HepG2 (cell line): ENCODE results near the gene TJP1. TPM values are rescaled to one million over a fixed set of nuclear protein-coding genes. Genes with fewer than 3 reads are reported as not detected.

Source experiments
- ATAC-seq: fragments of 200-7000 bp; cut with Tn5 transposase; 3 replicates; pipeline ENCODE4 v1.9.1; 2020; ENCODE audit warnings: mild to moderate bottlenecking, moderate library complexity
- BruUV-seq: library from RNA; stranded (reverse); fragments of 400-500 nt; replicated peaks from 2 replicates; lab custom pipeline; 2021; lab: Mats Ljungman, UMichigan
- CTCF ChIA-PET: fragments of 300-600 bp; formaldehyde crosslinking; extraction: SDS; loops from one replicate; lab custom pipeline; 2021; ENCODE audit warnings: low total read pairs, inconsistent platforms, low intra/inter-chr PET ratio; lab: Yijun Ruan, JAX
- POLR2A ChIA-PET: fragments of 350-600 bp; sonication (Branson Sonifier 250); formaldehyde crosslinking; loops from one replicate; lab custom pipeline; 2020; ENCODE audit warnings: antibody characterized with exemption, inconsistent platforms; lab: Yijun Ruan, JAX
- DNase-seq: peaks from one replicate; pipeline ENCODE4 v3.0.0-alpha.2; 2015; ENCODE audit warnings: low spot score
- FAIRE-seq: peaks from 3 replicates; lab custom pipeline; 2011; peaks lifted over from hg19 to GRCh38; lab: Jason Lieb, UNC
- H2AFZ ChIP-seq: one replicate; pipeline ENCODE4 v1.6.1; 2011; ENCODE audit warnings: low read length, inconsistent platforms
- H3K27ac ChIP-seq: fragments of 300-600 bp; 3 replicates; pipeline ENCODE4 v1.8.0; 2011; ENCODE audit warnings: mixed run types, mild to moderate bottlenecking, mixed read lengths, low read length, inconsistent platforms; ENCODE audit not compliant: insufficient read depth; ENCODE audit errors: extremely low read length
- H3K27me3 ChIP-seq, 2 experiments: fragments of 200-600 bp in 1 of 2; 2 replicates in 1 of 2; 3 replicates in 1 of 2; pipeline versions ENCODE4 v1.6.0 to v1.8.0; 2011; ENCODE audit warnings: low read length in 2 of 2, mild to moderate bottlenecking in 2 of 2, moderate library complexity in 2 of 2, inconsistent platforms in 1 of 2; ENCODE audit not compliant: insufficient read depth in 2 of 2, control insufficient read depth in 1 of 2
- H3K36me3 ChIP-seq, 2 experiments: fragments of 200-600 bp in 1 of 2; replicated peaks in 1 of 2; 2 replicates in 1 of 2; 3 replicates in 1 of 2; pipeline versions ENCODE4 v1.5.1 to v1.8.0; 2011; ENCODE audit warnings: low read length in 2 of 2, inconsistent platforms in 1 of 2; ENCODE audit not compliant: insufficient read depth in 2 of 2, control insufficient read depth in 1 of 2
- H3K4me1 ChIP-seq: 2 replicates; pipeline ENCODE4 v1.5.1; 2012; ENCODE audit warnings: low read length, inconsistent platforms; ENCODE audit not compliant: insufficient read depth
- H3K4me2 ChIP-seq: 2 replicates; pipeline ENCODE4 v1.6.0; 2011; ENCODE audit warnings: low read depth, low read length, inconsistent platforms
- H3K4me3 ChIP-seq, 3 experiments: fragments of 200-600 bp in 1 of 3; sonication (generic), shearing (Covaris generic) in 1 of 3; replicated peaks in 1 of 3; 2 replicates each; pipeline ENCODE4 v1.5.1; 2011 to 2016; ENCODE audit warnings: low read length in 3 of 3, inconsistent platforms in 2 of 3, low read depth in 2 of 3, mild to moderate bottlenecking in 2 of 3, control low read depth in 1 of 3, mixed read lengths in 1 of 3; ENCODE audit not compliant: insufficient read depth in 1 of 3
- H3K79me2 ChIP-seq: one replicate; pipeline ENCODE4 v1.6.1; 2011; ENCODE audit warnings: low read length, inconsistent platforms; ENCODE audit not compliant: insufficient read depth
- H3K9ac ChIP-seq: 2 replicates; pipeline ENCODE4 v1.6.0; 2011; ENCODE audit warnings: mild to moderate bottlenecking, low read depth, low read length, inconsistent platforms; ENCODE audit not compliant: insufficient read depth
- H3K9me3 ChIP-seq: 2 replicates; pipeline ENCODE4 v1.5.1; 2012; ENCODE audit warnings: mild to moderate bottlenecking, low read length
- H4K20me1 ChIP-seq: 2 replicates; pipeline ENCODE4 v1.6.0; 2011; ENCODE audit warnings: inconsistent platforms, mild to moderate bottlenecking, low read length, moderate library complexity; ENCODE audit not compliant: insufficient read depth
- SNAPC4 ChIP-seq: sonication (generic); formaldehyde crosslinking; IDR thresholded peaks from 2 replicates; pipeline ENCODE4 v1.4.0; 2020; ENCODE audit warnings: mild to moderate bottlenecking, missing genetic modification reagents
- TCF7L2 ChIP-seq: IDR thresholded peaks from 2 replicates; pipeline ENCODE4 v1.6.1; 2011; ENCODE audit warnings: mild to moderate bottlenecking, low read depth, low read length, moderate library complexity
- ZNF17 ChIP-seq: sonication (generic); formaldehyde crosslinking; IDR thresholded peaks from 2 replicates; pipeline ENCODE4 v1.5.0; 2020; ENCODE audit warnings: mild to moderate bottlenecking, missing genetic modification reagents
- ZNF549 ChIP-seq: sonication (generic); formaldehyde crosslinking; IDR thresholded peaks from 2 replicates; pipeline ENCODE4 v1.5.0; 2020; ENCODE audit warnings: missing genetic modification reagents
- ZNF879 ChIP-seq: sonication (generic); formaldehyde crosslinking; IDR thresholded peaks from 2 replicates; pipeline ENCODE4 v1.8.1; 2023; ENCODE audit warnings: missing genetic modification reagents
- WGBS: methylation state at CpG from one replicate; pipeline ENCODE4 v1.1.6; 2017; ENCODE audit warnings: low lambda C conversion rate; 5-methylcytosine and 5-hydroxymethylcytosine counted together
- in situ Hi-C: cut with HindIII; loops from 2 replicates; pipeline ENCODE4 v1.10.0; 2017; ENCODE audit warnings: low pct_unique_long_range_greater_than_20kb; ENCODE audit not compliant: extremely low pct_ligation_motif_present
- intact Hi-C: fragments of 100-400 bp; cut with micrococcal nuclease; formaldehyde crosslinking; loops from one replicate; pipeline ENCODE4 v1.10.0; 2022; ENCODE audit not compliant: unreplicated experiment
- polyA plus RNA-seq, 8 experiments: library from polyadenylated mRNA; depleted of rRNA in 3 of 8; stranded (reverse) in 7 of 8; unstranded in 1 of 8; fragments of >200 nt; fragmentation: Illumina TruSeq in 4 of 8; extraction: Trizol in 4 of 8; gene quantifications; 2 replicates each; pipeline versions ENCODE4 v1.2.1 to v1.2.3, GENCODE V29; 2011 to 2016; ENCODE audit warnings: low read depth in 4 of 8, missing spikeins in 1 of 8, mixed read lengths in 1 of 8; ENCODE audit not compliant: insufficient read depth in 1 of 8
- total RNA-seq, 5 experiments: library from RNA; depleted of rRNA; stranded (reverse); fragments of >200 nt; fragmentation: Illumina TruSeq; extraction: Trizol; gene quantifications; 2 replicates each; pipeline ENCODE4 v1.2.3, GENCODE V29; 2016; ENCODE audit warnings: low read depth in 1 of 5
- TF ChIP-seq, protein P1 (sequence below): sonication (generic); formaldehyde crosslinking; IDR thresholded peaks from 2 replicates; pipeline ENCODE4 v1.4.0; 2020; ENCODE audit warnings: missing genetic modification reagents
- TF ChIP-seq, protein P2 (sequence below): sonication (generic); formaldehyde crosslinking; IDR thresholded peaks from 2 replicates; pipeline ENCODE4 v1.4.0; 2020; ENCODE audit warnings: missing genetic modification reagents

The TJP1 gene
- total and polyA plus RNA-seq, 2 of the 13 experiments (the other 11 are each of a cell fraction or from before 2014, with no cell fraction given) = 25.9 to 27.1 TPM

DNA sequence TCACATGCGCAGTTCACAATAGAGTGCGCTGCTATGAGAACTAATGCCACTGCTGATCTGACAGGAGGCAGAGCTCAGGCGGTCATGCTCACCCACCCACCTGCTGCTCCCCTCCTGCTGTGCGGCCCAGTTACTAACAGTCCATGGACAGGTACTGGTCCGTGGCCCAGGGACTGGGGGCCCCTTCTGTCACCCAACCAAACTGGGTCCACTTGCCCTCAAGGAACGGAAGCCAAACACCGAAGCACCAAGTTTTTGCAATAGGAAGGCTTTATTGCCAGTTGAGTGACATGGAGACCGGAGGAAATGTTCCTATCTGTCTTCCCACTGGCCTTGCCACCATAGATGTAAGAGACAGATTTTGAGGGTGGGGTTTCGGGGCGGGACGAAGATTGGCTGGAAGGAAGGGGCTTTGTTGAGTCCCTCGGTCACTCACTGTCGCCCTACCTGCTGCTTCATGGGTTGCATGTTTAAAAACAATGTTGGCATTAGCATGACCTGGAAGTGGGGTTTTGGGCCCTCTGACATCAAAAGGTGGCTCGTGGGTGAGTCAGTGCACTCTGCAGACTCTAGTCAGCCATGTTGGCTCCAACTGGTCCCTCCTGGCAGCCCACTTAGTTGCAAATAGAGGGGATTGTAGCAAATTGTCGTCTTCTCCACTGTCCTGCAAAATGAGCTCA is 141.0 kb downstream of the TJP1 start:
- Histone ChIP-seq H3K4me2 (no peak overlapping the region), H3K9ac (no peak overlapping the region), H4K20me1 (no peaks in the 10 kb centered on the region), H2AFZ (no peak overlapping the region), H3K36me3 (no peaks in the 10 kb centered on the region), H3K4me1 (no peaks in the 10 kb centered on the region), H3K4me3 (no peak overlapping the region), H3K79me2 (no peaks in the 10 kb centered on the region), H3K27ac (no peak overlapping the region), H3K9me3 (no peaks in the 10 kb centered on the region), H3K27me3 (no peaks in the 10 kb centered on the region; a peak in 1 of 5 replicates)
- DNase-seq = no peak
- ChIA-PET CTCF (no interaction called here), POLR2A (no interaction called here)
- WGBS = 71% methylated on average over 15 of the region's 15 CpGs
- TF ChIP-seq SNAPC4 (CRISPR knock-in tag) (no peak), ZNF549 (CRISPR knock-in tag) (no peak), TCF7L2 (no peak), ZNF879 (CRISPR knock-in tag) (no peak), ZNF17 (CRISPR knock-in tag) (no peak)
- TF ChIP-seq, protein P1, sequence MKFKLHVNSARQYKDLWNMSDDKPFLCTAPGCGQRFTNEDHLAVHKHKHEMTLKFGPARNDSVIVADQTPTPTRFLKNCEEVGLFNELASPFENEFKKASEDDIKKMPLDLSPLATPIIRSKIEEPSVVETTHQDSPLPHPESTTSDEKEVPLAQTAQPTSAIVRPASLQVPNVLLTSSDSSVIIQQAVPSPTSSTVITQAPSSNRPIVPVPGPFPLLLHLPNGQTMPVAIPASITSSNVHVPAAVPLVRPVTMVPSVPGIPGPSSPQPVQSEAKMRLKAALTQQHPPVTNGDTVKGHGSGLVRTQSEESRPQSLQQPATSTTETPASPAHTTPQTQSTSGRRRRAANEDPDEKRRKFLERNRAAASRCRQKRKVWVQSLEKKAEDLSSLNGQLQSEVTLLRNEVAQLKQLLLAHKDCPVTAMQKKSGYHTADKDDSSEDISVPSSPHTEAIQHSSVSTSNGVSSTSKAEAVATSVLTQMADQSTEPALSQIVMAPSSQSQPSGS (CRISPR knock-in tag) = no peak
- TF ChIP-seq, protein P2, sequence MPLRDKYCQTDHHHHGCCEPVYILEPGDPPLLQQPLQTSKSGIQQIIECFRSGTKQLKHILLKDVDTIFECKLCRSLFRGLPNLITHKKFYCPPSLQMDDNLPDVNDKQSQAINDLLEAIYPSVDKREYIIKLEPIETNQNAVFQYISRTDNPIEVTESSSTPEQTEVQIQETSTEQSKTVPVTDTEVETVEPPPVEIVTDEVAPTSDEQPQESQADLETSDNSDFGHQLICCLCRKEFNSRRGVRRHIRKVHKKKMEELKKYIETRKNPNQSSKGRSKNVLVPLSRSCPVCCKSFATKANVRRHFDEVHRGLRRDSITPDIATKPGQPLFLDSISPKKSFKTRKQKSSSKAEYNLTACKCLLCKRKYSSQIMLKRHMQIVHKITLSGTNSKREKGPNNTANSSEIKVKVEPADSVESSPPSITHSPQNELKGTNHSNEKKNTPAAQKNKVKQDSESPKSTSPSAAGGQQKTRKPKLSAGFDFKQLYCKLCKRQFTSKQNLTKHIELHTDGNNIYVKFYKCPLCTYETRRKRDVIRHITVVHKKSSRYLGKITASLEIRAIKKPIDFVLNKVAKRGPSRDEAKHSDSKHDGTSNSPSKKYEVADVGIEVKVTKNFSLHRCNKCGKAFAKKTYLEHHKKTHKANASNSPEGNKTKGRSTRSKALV (CRISPR knock-in tag) = no peak
- no peak for FAIRE-seq
- in situ Hi-C loops = no loop called here
- ATAC-seq = no peak
- intact Hi-C loops = no loop called here
- no TSS peak for BruUV-seq
